Liver (tissue), 3 donors: ENCODE measurements around the gene PYM1.

Experiments used
- CTCF ChIP-seq: fragments of 150-350 bp; IDR thresholded peaks from 2 replicates; pipeline ENCODE4 v1.5.1; 2017; ENCODE audit warnings: improper control_type of control experiment, low read depth, low read length; ENCODE audit not compliant: missing input control
- EGR1 ChIP-seq, 2 donors: IDR thresholded peaks; 2 replicates each; pipeline ENCODE4 v1.6.1; 2016 to 2018; ENCODE audit warnings: antibody characterized with exemption in 2 of 2, low read depth in 2 of 2
- JUND ChIP-seq, 2 donors: IDR thresholded peaks; 2 replicates each; pipeline ENCODE4 v1.6.1; 2016; ENCODE audit warnings: antibody characterized with exemption in 2 of 2
- MAX ChIP-seq: IDR thresholded peaks from 2 replicates; pipeline ENCODE4 v1.6.1; 2016; ENCODE audit warnings: antibody characterized with exemption
- RAD21 ChIP-seq, 2 donors: IDR thresholded peaks; 2 replicates each; pipeline ENCODE4 v1.6.1; 2016; ENCODE audit warnings: antibody characterized with exemption in 2 of 2, mild to moderate bottlenecking in 2 of 2
- REST ChIP-seq: IDR thresholded peaks from 2 replicates; pipeline ENCODE4 v1.6.1; 2016; ENCODE audit warnings: antibody characterized with exemption, mild to moderate bottlenecking
- SP1 ChIP-seq: IDR thresholded peaks from 2 replicates; pipeline ENCODE4 v1.6.1; 2018; ENCODE audit warnings: antibody characterized with exemption, mild to moderate bottlenecking
- TAF1 ChIP-seq: conservative IDR thresholded peaks from 2 replicates; pipeline ENCODE4 v1.6.1; 2016; ENCODE audit warnings: antibody characterized with exemption, mild to moderate bottlenecking
- ZBTB33 ChIP-seq: IDR thresholded peaks from 2 replicates; pipeline ENCODE4 v1.6.1; 2016; ENCODE audit warnings: antibody characterized with exemption
- donor health status: healthy.
- donor health status: healthy.

GRCh38 chr12:55891310-55891709, 36.4 kb downstream of the PYM1 start:
- TF ChIP-seq CTCF (no peak), TAF1 (no peak), SP1 (no peak), REST (no peak), ZBTB33 (no peak), JUND (IDR thresholded peaks at IDR 0.05) (no peak), RAD21 (IDR thresholded peaks at IDR 0.05) (no peak), MAX (no peak), EGR1 (IDR thresholded peaks at IDR 0.05; ENCODE audit: low read depth in 2 of 2) (no peak)
